Left lobe of liver (tissue), 2 donors: Measurements from ENCODE around the gene FOXC1. TPM values are rescaled to one million over a fixed set of nuclear protein-coding genes. Genes with fewer than 3 reads are reported as not detected.

Experiments used
- ATAC-seq: fragments of 200-7000 bp; cut with Tn5 transposase; one replicate; pipeline ENCODE4 v1.9.1; 2020; ENCODE audit warnings: mild to moderate bottlenecking, moderate library complexity
- DNase-seq: peaks from one replicate; pipeline ENCODE4 v3.0.0-alpha.2; 2020; ENCODE audit warnings: low spot score
- total RNA-seq: library from RNA; stranded (reverse); gene quantifications from one replicate; pipeline ENCODE4 v1.2.1, GENCODE V29; 2021
- donor health status: DM: no; HTN: no; CAD: no; lungs with moderate emphysema.
- donor health status: DM: no; HTN: yes; CAD: no.

The FOXC1 gene
- total RNA-seq, 1 donor from 2014 or later = 0.38 TPM

DNA sequence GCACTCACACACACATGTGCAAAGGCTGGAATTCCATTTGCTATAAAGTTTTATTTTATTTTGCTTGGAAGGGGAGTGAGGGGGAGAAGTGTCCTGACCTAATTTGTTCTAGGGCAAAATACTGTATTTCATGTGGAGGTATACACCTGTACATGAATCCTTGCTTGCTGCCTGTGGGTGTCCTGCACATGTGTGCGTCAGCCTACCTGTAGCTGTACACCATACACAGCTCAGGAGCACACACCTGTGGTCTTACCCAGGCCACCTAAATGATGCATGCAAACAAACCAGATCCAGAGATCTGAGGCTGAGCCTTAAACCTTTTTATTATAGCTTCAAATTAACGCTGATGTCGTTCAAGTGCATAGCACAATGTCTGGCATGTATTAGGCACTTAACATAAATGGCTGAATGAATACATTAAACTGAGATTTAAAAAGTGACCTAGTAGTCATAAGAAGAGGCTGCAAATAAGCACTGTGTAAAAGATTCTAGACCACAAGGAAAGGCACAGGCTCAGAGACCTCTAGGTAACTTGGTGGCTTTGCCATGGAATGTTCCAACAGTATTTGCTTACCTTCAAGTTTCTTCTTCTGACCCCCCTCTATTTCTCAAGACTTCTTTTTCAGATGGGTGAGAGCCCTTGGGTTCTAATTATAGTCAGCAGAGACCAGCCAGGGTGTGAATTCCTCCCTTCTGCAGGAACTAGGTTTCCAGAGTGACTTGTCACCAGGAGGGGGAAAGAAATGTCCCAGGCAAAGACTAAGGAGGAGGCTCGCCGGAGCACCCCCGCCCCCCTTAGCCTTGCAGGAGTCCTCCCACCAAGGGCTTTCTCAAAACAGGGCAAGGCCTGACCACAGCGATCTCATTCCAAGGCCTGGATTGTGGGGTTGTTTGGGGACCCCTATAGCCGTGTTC is 13.4 kb downstream of the FOXC1 start:
- DNase-seq (no peak), ATAC-seq (no peak)

DNA sequence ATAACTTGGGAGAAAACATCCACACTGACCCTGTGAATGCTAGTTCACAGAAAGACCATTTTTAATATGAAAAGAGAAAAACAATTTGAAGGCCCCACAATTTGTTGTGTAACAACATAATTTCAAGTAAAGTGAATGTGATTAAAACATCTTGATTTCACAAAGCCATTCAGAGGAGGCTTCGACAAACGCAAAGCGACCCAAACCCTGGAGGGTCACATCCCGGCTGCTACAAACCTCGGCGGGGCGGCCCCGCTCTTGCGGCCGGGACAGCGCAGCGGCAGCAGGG is 14.0 kb downstream of the FOXC1 start:
- ATAC-seq (no peak), DNase-seq (no peak)

DNA sequence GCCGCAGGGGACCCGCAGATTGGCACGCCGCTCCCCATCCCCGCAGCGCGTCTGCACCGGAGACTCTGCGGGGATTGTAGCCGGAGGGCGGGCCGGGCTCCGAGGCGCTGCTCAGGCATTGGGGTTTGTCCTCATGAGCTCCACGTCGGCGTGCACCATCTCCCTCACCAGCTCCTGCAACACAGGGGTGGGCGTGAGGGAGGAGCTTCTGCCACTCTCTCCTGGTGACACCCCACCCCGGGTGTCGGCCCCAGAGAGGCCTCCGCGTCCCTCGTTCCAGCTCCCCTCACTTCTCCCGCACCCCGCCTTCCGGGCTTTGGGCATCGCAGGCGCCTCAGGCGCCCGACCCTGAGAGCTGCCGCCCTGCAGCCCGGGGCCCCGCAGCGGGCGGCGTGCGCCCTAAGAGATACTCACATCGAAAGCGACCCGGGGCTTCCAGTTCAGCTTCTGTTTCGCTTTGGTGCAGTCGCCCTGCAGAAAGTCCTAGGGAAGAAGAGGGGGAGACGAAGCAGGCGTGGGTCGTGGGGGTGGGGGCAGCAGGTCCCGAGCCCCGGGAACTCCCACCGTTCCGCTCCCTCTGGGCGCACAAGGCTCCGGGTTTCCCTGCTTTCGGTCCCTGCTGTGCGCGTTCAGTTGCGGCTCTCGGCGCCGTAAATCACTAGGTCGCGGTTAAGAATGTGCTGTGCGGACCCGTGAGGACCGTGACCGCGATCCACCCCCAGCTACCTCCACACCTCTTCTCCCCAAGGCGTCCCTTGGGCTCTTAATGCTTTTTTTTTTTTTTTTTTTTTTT is 14.5 kb downstream of the FOXC1 start:
- no peak for DNase-seq
- ATAC-seq = peak; percentile 23

DNA sequence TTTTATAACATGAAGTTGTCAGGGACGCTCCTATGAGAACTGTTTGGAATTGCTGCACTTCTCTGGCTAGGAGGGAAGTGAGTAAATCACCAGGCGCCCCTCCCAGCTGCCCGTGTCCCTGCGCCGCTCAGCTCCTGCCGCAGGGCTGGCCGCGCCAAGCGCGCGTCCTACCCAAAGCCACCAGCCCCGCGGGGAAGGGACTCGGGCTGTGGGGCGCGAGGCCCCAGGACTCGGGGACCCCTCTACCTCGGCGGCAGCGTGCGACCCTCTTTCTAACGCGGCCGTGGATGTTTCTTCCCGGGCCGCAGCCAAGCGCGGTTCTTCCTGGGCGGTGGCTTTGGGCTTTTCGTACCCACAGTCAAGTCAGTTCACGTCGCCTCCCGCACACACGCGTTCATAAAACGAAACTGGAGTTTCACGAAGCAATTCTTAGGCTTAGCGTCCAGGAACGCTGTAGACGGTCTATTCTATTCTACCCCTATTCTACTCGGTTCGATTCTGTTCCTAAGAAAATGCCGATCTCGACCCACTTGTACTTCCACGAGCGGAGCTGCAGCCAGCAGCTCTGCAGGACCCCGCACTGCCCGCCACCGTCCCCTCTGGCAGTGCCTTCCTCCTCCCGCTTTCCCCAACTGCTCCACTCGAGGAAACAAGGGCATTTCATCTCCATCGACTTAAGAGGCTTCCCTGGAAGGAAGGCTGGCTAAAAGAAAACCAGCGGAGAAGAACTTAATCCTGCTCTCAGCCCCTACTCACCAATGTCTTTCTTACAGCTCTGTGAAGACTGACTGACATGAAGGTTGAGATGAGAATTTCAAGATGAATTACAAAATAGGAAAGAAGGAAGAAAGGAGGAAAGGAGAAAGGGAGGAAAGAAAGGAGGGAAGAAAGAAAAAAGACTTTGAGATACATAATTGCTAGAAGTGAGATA is 15.4 kb downstream of the FOXC1 start:
- no peak for DNase-seq
- ATAC-seq = peak; percentile 72

DNA sequence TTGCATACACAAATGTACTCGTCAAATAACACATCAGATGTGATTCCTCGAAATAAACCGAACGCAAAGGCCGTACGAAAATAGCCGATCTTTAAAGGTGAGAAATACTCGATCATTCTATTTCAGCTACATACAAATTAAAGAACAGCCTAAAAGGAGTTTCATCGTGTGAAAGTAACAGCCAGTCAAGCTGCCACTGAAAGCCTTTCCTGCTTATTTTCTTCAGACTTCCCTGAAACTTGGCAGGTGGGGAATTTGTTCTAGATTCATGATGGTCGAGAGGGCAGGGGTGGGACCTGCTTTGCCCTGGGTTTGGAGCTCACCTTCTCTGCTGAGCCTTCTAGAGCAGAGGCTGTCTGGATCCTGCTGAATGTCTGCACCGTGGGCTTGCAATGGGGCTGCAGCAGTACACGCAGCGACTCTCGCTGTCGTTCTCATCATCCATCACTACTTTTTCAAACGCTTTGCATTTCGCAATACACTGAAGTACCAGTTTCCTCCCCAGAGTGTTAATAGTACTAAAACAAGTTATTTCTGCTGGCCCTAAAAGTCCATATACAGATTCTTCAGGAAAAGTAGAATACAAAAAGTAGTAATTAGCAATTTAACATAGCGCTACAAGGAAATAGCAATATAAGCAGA is 16.2 kb downstream of the FOXC1 start:
- no peak for ATAC-seq
- DNase-seq = no peak

DNA sequence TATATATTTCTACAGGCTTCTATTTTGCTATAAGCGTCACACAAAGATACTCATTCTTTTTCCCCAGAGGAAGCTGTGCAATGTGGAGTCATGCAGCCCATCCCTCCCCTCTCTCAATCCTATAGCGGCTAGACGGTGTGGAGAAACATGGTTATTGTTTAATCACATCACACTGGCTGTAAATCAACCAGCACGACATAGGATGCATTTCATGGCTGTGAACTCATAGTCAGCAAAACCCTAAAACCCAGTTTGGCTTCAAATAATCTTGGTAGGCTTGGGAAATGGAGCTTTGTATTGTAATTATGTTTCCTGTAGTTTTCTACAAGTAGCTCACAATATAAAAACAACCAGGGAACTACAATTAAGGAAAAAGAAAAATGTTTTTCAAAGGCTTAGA is 16.8 kb downstream of the FOXC1 start:
- DNase-seq = no peak
- ATAC-seq = no peak

DNA sequence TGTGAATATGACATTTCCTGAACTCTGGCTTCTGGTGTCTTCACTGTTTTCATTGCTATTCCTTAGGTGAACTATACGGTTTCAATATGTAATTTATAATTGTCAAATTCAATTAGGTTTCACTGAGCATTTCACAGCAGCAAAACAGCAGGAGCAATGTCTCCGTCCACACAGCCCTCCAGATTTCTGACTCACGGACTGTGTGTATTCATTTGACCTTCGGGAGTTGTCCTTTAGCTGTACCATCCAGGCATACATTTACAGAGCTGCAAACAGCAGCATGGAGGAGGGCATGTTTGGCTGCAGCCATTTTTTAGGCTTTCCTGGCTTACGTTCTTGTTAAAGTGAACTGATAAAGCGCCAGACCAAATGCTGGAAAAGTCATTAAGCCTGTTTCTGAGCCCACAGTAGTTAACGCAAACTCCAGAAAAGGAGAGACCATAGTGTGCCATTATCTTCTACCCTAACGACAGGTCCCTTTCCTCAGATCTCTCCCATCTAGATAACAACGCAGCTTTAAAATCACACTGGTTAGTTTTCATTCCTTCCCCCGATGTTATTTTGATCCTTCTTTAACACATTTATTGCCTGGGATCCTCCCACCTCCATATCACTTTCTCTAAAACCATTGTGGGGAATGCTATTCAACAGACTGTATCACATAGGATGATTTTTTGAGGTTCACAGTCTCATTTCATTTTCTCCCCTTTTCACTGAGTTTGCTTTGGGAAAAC is 18.3 kb downstream of the FOXC1 start:
- ATAC-seq (no peak), DNase-seq (no peak)

DNA sequence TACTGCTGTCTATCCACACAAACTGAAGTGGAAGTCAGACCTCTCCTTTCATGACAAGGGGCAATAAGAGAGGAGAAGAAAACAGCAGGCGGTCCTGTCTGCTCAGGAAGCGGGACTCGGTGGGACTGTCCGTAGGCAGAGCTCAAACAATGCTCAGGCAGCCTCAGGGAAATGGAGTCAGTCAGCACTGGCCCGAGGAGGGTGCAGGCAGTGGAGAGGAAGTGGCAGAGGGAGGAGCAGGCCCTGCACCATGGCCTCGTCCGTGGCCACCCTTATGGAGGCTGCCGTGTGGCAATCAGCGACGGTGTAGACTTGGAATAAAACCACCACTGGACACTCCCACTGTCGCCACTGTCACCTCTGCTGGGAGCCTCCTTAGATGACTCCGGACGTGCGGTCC is 19.6 kb downstream of the FOXC1 start:
- no peak for ATAC-seq
- DNase-seq = no peak

DNA sequence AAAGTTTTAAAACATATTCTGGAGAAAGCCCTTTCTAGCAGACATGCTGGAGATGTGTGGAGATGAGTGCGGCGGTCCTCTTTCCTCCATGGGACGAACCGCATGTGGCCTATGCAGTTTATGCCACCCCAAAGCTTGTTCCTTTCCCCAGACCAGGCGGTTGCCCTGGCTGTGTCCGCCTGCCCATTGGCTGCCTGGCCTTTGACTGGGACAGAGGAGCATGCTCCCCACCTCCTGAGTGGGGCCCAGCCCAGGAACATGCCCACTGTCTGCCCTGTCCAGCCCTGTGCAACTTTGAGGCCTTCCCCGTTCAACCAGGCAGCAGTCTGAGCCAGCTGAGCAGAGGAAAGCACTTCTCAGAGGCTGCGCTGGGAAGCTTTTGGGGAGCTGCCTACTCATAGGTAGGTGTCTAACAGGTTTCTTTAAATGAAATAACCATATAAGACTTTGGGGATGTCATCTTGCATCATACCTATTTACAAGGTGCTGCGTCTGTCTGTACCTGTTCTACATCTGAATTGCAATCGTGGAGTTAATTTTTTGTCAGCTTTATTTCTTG is 20.6 kb downstream of the FOXC1 start:
- DNase-seq (no peak), ATAC-seq (no peak)

DNA sequence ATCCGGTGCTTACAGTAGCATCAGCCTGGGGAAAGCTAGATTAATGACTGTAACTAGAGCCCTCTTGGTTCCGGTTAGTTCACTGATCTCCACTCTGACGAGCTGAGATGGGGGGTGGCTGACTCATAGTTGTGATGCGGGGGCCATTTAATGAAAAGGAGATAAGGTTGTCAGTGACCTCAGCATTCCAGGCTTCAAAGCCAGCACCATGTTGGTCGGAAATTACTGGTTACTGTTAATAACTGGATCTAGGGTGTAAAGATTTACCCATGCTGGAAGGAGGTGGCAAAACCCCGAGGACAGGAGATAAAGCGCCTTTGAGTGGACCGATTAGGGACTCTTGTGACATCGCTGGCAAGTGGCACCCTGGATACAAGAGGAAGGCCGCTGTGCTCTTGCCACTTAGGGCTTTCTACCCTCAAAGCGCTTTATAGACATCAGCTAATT is 21.1 kb downstream of the FOXC1 start:
- no peak for DNase-seq

DNA sequence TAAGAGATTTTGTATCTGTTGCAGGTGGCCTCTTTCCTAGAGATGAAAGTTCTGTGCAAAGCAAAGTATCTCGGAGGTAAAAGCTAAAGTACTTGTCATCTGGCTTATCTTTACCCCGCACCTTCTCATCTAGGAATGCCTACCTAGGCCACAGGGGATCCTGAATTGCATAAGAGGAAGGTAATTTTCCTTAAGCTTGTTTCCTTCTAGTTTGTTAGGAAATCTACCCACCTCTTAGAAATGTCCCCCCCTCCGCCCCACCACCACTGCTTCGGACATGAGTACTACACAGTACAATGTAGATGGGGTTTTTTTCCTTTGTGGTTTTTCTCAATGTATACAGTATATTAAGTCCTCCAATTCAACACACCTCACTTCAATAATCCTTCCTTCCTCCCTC is 21.5 kb downstream of the FOXC1 start:
- ATAC-seq (no peak), DNase-seq (no peak)

More for the DNA sequence above, 21.1 kb downstream of the FOXC1 start:
- no peak for ATAC-seq

DNA sequence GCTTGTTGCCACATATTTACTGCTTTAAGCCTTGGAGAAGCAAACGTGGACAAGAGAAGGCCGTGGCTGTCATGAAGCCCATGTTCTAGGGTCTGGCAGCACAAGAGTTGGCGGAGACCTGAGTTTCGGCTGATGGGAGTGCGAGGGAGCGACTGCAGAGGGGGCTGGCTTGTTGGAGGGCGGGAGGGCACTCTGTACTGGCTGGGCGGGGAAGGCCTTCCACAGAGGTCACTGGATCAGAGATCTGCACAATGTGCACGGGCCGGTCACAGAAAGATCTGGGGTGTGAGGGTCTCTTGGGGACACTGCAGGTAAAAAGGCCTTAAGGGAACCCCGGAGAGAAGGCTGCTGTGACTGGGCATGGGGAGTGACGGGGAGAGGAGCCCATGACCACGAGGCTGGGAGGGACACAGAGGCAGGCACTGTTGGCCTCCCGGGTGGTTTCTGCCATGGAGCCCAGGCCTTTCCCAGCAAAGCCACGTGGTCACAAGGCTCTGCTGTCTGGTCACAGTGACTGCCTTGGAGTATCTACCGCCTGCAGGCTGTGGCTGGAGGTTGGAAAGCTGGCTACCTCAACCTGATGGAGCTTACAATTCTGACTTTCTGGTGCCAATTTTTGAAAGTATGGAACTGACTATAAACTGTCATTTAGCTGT is 23.8 kb downstream of the FOXC1 start:
- ATAC-seq (no peak), DNase-seq (no peak)

DNA sequence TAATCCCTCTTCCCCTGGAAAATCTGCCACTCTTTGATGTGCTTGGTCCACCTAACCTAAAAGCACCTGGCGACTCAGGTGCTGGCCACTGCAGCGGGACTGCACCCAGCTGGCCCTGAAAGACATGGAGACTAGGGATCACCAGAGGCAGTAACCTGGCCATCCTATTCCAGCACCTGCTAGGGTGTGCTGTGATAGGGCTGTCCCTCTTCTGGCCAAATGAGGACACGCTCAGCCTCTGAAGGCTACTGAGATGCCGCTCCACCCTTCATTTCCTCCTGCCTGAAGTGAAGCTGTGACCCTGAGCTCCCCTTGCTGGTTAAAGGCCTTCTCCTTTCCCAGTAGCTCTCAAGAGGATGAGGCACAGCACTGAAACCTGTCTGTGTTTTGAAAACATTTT is 24.4 kb downstream of the FOXC1 start:
- DNase-seq = no peak
- no peak for ATAC-seq

DNA sequence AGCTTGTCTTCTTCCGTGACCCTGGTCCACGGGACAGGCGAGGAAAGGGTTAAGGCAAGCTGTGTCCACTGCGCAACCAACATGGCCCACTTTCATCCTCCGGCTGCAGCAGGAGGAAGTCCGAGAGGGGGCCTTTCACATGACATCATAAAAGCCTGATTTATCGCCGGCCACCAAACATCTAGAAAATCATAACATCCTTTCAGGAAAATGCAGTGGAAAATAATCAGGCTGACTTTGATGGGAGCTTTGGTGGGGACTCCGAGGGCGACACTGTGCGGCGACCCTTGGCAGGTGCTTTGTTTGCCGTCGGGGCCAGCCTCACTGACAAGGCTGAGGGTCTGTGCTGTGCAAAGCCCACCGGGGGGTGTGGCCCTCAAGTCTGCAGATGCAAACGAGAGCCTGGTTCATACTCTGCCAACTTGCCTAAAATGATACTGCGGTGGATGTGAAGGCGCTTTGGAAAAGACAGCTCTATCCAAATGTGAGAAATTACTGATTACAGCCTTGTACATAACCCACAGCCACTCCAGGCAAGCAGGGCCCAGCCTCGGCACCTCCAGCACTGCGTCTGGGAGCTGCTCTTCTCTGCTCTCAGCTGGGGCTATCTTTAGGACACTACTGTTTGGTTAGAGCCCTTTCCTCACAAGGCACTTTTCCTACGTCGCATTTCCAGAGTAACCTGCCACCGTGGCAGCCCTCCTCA is 25.7 kb downstream of the FOXC1 start:
- DNase-seq (no peak), ATAC-seq (no peak)

DNA sequence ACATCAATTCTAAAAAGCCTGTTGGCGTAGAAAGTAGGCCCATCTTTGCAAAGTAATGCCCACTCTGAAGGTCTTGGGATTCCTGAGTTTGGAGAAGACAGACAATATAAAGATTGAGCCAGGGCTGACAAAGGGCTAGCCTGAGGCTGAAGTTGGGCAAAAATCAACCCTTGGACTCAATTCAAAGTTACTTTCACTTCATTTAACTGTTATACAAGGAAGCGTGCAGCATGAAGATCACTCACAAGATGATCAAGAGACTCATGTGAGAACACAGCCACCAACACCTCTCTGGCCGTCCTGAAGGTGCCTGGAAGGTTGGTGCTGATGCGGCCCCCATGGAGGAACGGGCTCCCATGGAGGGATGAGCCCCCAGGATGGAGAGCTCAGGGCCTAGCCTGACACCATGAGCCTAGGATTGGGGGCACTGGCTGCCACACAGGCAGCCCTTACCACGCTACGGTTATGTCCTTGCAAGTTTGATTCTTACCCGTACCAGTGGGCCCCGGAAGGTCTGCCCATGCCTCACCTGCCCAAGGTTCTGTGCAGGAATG is 26.6 kb downstream of the FOXC1 start:
- no peak for ATAC-seq
- no peak for DNase-seq

DNA sequence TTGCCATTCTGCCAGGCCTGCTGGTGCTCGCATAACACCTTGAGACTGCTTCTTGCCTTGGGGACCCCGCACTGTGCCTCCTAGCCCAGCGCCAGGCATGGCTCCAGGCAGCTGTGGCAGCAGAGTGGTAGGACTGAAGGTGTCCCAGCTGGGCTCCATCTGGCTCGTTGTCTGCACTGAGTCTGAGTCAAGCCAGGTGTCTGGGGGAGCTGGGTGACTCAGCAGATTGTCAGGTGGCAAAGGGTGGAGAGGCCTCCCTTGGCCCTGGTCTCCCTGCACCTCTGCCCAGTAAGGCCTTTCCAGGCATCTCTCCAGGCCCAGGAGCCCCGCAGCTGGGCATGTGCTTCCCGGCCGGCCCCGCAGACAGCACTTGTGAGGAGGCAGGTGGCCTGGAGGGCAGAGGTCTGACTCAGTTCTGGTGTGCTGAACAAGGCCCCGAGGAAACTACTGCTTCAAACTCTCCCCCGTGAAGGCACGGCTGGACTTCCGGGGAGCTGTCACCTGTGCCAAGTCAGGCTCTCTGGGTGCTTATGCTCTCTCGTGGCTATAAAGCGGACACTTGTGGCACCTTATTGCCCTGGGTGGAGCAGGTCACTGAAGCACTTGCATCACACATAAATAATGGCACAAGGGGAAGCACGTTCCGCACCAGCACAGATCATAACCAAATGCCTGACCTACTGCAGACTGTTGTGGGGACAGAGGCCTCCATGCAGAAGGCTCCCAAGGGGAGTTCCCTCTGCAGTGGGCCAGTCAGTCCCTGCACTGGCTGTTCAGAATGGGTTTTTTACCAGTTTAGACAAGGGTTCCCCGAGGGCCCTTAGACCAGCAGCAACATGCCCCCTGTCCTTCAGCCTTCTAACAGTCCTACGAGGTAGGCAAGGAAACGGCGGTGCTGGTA is 27.5 kb downstream of the FOXC1 start:
- peak; percentile 21 for ATAC-seq
- no peak for DNase-seq

DNA sequence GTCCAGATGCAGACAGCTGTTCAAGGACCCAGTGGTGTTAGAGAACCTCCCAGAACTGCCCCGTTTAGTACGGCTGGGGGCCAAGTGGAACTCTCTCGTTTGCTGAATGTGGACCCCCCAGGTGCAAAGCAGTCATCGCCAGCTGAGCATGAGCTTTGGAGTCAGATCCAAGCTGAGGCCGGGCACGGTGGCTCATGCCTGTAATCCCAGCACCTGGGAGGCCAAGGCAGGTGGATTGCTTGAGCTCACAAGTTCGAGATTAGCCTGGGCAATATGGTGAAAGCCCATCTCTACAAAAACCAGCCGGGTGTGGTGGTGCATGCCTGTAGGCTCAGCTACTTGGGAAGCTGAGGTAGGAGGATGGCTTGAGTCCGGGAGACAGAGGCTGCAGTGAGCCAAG is 29.7 kb downstream of the FOXC1 start:
- no peak for DNase-seq
- ATAC-seq = no peak
